ENCODE measurements around the gene APLN.

APLN gene

DNA sequence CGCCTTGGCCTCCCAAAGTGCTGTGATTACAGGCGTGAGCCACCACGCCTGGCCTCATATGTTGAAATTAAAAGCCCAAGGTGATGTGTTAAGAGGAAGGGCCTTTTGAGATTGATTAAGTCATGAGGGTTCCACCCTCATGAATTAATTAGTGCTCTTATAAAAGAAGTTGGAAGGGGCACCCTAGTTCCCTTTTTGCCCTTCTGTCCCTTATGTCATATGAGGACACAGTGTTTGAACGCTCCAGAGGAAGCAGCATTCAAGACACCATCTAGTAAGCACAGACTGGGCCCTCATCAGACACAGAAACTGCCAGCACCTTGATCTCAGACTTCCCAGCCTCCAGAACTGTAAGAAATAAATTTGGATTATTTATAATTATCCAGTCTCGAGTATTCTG is 5.1 kb upstream of the APLN start:
- DNase-seq (ENCODE audit: low spot score): no peak

- DNase-seq (ENCODE audit: low spot score): no peak
Observed at GRCh38 chrX:129659141-129659540, 4.4 kb upstream of the APLN start.

GRCh38 chrX:129658429-129658828 is 3.7 kb upstream of the APLN start:
- no peak for DNase-seq (ENCODE audit: low spot score)

DNA sequence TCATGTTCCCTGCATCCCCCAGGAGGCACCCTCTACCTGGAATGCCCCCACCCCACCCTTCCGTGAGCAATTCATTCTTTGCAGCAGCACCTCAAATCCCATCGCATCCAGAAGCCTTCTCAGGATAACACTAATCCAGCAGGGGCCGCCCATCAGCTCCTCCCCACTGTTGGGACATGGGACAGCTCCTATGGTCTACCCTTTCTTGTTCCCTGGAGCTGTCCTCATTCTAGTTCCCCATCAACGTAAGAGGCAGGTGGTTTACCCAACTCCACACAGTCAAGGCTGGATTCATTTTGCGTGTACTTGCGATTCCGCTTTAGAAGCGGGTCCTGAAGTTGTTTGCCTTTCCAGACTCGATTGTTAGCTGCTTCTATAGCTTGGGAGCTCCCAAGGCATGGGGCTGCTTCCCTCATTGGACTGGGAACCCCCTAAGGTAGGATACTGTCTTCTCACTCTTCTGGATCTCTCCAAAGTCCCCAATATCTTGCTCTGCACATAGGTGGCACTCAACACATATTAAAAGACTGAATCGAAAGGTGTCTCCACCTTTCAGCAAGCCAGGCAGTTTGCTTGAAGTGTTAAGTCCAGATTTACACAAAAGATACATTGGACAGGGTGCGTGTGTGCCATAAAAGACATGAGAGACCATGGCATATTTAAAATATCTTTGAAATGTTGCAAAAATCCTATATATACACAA is 942 bp upstream of the APLN start:
- DNase-seq (ENCODE audit: low spot score): no peak

GRCh38 chrX:129653971-129654651 is 645 bp downstream of the APLN start:
- DNase-seq (ENCODE audit: low spot score): no peak

- no peak for DNase-seq (ENCODE audit: low spot score)
Observed at GRCh38 chrX:129653181-129653970, 1.4 kb downstream of the APLN start.

GRCh38 chrX:129652565-129653169 is 2.1 kb downstream of the APLN start:
- DNase-seq (ENCODE audit: low spot score): no peak

GRCh38 chrX:129651756-129652564 is 2.8 kb downstream of the APLN start:
- DNase-seq (ENCODE audit: low spot score): no peak

- no peak for DNase-seq (ENCODE audit: low spot score)
Observed at GRCh38 chrX:129650821-129651510, 3.8 kb downstream of the APLN start.

- no peak for DNase-seq (ENCODE audit: low spot score)
Observed at GRCh38 chrX:129650183-129650689, 4.5 kb downstream of the APLN start.

GRCh38 chrX:129649268-129650182 is 5.2 kb downstream of the APLN start:
- peak; percentile 44 for DNase-seq (ENCODE audit: low spot score)

GRCh38 chrX:129648514-129649267 is 6.1 kb downstream of the APLN start:
- DNase-seq (ENCODE audit: low spot score): no peak

DNA sequence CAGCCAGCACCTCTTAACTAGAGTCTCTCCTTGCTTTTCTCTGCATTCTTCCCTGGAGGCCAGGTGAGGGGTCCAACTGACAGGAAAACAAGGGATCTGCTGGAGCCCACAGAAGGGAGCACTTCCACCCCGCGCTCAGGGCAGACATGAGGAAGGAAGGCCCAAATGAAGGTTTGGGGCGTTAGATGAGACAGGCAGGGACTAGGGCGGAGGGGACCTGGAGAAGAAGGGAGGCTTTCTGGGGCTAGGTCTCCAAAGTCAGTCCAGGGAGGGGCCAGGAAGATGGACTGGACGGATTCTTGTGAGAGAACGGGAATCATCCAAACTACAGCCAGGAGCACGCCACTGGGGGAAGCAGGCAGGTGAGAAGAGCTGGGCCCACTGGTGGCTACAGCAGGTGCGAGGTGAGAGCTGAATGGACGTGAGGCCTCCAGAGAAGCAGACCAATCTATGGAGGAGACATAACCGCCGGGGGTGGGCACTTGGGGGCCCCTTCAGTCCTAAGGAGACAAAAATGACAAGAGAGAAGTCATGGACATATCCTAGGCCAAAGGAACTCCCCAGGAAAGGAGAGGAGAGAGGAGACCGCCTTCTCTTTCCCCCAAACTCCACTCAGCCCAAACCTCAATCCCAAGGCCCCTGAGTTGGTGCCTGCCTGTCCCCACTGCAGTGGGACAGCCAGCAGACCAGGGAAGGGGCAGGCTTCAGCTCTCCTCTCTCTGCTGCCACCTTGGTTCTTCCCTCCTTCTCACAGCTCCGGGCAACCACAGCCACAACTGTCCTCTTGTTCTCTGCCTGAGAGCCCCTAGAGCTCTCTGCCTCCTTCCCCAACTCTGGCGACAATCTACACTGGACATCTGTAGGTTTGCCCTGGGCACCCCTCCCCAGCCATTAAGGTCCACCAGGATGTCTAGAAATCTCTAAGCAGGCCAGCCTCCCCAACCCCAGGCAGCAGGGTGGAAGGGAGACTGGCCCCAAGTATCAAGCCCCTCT is 7.0 kb downstream of the APLN start:
- DNase-seq (ENCODE audit: low spot score): no peak

GRCh38 chrX:129646566-129647417 is 8.0 kb downstream of the APLN start:
- no peak for DNase-seq (ENCODE audit: low spot score)

- peak; percentile 33 for DNase-seq (ENCODE audit: low spot score)
Observed at GRCh38 chrX:129642641-129643040, 12.1 kb downstream of the APLN start.

- no peak for DNase-seq (ENCODE audit: low spot score)
Observed at GRCh38 chrX:129641941-129642340, 12.8 kb downstream of the APLN start.

DNA sequence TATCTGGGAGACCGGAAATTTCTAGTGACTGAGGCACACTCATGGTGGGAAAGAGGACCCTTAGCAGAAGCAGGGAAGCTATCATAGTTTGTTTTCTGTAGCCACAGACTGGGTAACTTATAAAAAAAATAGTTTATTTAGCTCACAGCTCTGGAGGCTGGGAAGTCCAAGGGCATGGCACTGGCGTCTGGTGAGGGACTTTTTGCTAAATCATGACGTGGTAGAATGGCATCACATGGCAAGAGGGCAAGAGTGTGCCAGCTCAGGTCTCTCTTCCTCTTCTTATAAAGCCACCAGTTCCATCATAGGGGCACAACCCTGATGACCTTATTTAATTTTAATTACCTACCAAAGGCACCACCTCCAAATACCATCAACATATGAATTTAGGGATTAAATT is 13.3 kb downstream of the APLN start:
- DNase-seq (ENCODE audit: low spot score): no peak

Data from AG08395 (cell line).